DOHH2 (cell line): ENCODE measurements around the gene MAGEA9.
"Not testable (repeated sequence)": the region's sequence is repeated elsewhere in the genome, so short reads cannot be mapped to it uniquely, and the experiment has no call there.

Source experiments
- CTCF ChIP-seq: fragments of 200-600 bp; sonication (generic); IDR thresholded peaks from one replicate; pipeline ENCODE4 v1.5.1; 2014; ENCODE audit warnings: antibody characterized with exemption, mild to moderate bottlenecking, low read depth, low read length; ENCODE audit not compliant: poor library complexity, severe bottlenecking
- EZH2phosphoT487 ChIP-seq: fragments of 200-600 bp; sonication (generic); IDR thresholded peaks from 2 replicates; pipeline ENCODE4 v1.6.1; 2017; ENCODE audit warnings: borderline replicate concordance, mild to moderate bottlenecking, antibody characterized with exemption, low read length, moderate library complexity, mixed read lengths

DNA sequence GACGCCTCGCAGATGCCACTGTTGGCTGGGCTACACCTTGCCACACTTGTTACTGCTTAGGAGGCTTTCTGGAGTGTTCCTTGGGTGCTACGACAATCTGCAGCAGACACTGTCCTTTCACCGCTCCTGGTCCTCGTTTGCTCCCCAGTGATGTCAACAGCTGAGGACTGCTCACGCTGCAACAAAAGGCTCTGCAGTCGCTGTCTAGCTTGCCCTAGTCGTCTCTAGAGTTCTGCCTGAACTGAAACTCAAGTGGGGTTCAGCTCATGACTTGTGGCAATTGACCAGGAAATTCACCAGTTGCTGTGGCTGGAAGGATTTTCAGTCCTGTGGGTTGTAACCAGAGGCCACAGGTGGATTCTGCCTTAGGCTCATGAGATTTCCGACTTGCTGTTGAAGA lies 8.7 kb upstream of the MAGEA9 start:
- not testable (repeated sequence) for TF ChIP-seq CTCF, EZH2phosphoT487
